GM06990 (cell line): ENCODE measurements around the gene CNOT1.
A peak's percentile ranks its signal among the peaks of the same experiment; 100 is the strongest.

Experiments used
- DNase-seq: peaks from one replicate; pipeline ENCODE4 v3.0.0-alpha.2; 2011; ENCODE audit not compliant: insufficient read length; ENCODE audit errors: extremely low read depth
- H3K27me3 ChIP-seq: replicated peaks from 2 replicates; pipeline ENCODE4 v1.6.0; 2011; ENCODE audit warnings: low read length; ENCODE audit not compliant: control insufficient read depth, insufficient read depth
- H3K36me3 ChIP-seq: 2 replicates; pipeline ENCODE4 v1.5.1; 2011; ENCODE audit warnings: low read length; ENCODE audit not compliant: control insufficient read depth, insufficient read depth
- H3K4me3 ChIP-seq: replicated peaks from 2 replicates; pipeline ENCODE4 v1.5.1; 2011; ENCODE audit warnings: low read depth, mild to moderate bottlenecking, control low read depth, low read length
- TF ChIP-seq, protein P1 (sequence below): IDR thresholded peaks from 2 replicates; pipeline ENCODE4 v1.5.1; 2011; ENCODE audit warnings: low read length, control low read depth, mild to moderate bottlenecking, inconsistent platforms; ENCODE audit not compliant: insufficient read depth, poor library complexity, severe bottlenecking

The CNOT1 gene

DNA sequence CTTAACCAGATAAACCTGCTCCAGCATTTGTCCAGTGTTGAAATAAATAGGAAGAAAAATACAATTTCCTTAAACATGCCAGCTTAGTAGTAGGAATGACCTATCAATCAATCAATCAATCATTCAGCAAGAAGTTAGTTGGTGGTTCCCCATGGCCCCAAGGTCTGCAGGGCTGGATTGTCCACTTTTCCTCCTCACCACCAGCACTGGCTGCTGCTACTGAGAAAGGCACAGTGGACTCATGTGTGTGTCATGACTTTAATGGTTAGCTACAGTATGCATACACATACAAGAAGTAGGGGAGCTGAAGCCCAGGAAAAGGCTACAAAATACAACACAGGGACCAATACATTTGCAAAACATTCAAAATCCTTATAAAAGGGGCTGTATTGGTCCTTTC lies 109.9 kb downstream of the CNOT1 start:
- DNase-seq = no peak
- Histone ChIP-seq H3K27me3 (no peaks in the 10 kb centered on the region), H3K4me3 (no peak overlapping the region), H3K36me3 (peaks cover 11% of the 10 kb centered on the region)
- TF ChIP-seq, protein P1, sequence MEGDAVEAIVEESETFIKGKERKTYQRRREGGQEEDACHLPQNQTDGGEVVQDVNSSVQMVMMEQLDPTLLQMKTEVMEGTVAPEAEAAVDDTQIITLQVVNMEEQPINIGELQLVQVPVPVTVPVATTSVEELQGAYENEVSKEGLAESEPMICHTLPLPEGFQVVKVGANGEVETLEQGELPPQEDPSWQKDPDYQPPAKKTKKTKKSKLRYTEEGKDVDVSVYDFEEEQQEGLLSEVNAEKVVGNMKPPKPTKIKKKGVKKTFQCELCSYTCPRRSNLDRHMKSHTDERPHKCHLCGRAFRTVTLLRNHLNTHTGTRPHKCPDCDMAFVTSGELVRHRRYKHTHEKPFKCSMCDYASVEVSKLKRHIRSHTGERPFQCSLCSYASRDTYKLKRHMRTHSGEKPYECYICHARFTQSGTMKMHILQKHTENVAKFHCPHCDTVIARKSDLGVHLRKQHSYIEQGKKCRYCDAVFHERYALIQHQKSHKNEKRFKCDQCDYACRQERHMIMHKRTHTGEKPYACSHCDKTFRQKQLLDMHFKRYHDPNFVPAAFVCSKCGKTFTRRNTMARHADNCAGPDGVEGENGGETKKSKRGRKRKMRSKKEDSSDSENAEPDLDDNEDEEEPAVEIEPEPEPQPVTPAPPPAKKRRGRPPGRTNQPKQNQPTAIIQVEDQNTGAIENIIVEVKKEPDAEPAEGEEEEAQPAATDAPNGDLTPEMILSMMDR = no peak

DNA sequence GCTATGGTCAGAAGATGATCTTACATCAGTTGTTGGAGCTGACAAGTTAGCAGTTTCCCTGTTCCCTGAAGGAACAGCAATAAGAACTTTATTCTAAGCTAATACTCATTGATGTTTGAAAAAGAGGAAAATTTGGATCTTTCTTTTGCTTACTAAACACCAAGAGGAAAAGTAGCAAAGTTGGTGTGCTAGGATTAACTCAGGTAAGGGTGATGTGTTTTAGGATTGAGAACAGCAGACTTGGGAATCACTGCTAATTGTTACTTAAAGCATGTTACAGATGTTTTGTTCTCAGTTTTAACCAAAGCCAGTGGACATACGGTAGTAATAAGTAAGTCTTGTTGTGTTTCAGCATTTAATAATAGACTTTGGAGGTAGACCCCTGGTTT lies 110.7 kb downstream of the CNOT1 start:
- peaks cover 11% of the 10 kb centered on the region for H3K36me3 ChIP-seq
- DNase-seq = no peak
- peak overlapping the region; percentile 5; the same call in 1 of the 2 replicates for H3K4me3 ChIP-seq
- TF ChIP-seq, protein P1 = no peak
- H3K27me3 ChIP-seq = no peaks in the 10 kb centered on the region

DNA sequence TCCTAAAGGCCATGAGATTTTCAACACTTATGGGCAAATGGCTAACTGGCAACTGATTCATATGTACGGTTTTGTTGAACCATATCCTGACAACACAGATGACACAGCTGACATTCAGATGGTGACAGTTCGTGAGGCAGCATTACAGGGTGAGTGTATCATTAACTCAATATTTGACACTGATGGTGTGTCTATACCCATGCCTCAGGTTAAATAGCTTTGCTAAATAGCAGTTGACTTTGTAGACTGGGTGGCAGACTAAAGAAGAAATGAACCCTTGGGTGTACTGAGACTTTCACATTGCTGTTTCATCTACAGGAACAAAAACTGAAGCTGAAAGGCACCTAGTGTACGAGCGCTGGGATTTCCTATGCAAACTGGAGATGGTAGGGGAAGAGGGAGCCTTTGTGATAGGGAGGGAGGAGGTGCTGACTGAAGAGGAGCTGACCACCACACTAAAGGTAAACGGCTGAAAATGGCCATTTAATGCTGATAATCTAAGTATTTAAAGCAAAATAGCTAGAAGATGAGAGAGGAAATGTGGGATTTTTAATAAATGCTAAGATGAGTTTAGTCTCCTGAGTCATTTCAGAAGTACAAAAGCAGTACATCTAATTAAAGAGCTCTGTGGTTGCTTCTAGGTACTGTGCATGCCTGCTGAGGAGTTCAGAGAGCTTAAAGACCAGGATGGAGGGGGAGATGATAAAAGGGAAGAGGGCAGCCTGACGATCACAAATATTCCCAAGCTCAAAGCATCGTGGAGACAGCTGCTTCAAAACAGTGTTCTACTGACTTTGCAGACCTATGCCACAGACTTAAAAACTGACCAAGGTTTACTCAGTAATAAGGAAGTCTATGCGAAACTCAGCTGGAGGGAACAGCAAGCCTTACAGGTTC lies 111.3 kb downstream of the CNOT1 start:
- Histone ChIP-seq H3K36me3 (peaks cover 11% of the 10 kb centered on the region), H3K4me3 (peak overlapping the region; percentile 6)

DNA sequence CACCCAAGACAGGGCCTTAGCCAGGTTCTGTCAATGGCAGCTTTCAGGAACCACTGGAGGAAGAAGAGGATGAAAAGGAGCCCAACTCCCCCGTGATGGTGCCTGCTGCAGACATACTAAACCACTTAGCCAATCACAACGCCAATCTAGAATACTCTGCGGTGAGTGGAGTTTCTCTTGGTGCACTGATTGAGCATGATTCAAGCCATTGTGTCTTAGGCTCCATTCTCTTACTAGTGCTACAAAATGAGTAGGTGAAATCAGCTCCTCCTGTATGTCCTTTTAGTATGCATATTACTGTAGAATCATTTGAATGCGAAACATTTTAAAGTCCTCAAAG lies 112.9 kb downstream of the CNOT1 start:
- H3K27me3 ChIP-seq = no peaks in the 10 kb centered on the region
- TF ChIP-seq, protein P1 = no peak
- no peak for DNase-seq
- peaks cover 9% of the 10 kb centered on the region for H3K36me3 ChIP-seq
- H3K4me3 ChIP-seq = no peak overlapping the region

More for the DNA sequence above, 111.3 kb downstream of the CNOT1 start:
- no peak for DNase-seq
- TF ChIP-seq, protein P1 = no peak
- H3K27me3 ChIP-seq = no peaks in the 10 kb centered on the region

DNA sequence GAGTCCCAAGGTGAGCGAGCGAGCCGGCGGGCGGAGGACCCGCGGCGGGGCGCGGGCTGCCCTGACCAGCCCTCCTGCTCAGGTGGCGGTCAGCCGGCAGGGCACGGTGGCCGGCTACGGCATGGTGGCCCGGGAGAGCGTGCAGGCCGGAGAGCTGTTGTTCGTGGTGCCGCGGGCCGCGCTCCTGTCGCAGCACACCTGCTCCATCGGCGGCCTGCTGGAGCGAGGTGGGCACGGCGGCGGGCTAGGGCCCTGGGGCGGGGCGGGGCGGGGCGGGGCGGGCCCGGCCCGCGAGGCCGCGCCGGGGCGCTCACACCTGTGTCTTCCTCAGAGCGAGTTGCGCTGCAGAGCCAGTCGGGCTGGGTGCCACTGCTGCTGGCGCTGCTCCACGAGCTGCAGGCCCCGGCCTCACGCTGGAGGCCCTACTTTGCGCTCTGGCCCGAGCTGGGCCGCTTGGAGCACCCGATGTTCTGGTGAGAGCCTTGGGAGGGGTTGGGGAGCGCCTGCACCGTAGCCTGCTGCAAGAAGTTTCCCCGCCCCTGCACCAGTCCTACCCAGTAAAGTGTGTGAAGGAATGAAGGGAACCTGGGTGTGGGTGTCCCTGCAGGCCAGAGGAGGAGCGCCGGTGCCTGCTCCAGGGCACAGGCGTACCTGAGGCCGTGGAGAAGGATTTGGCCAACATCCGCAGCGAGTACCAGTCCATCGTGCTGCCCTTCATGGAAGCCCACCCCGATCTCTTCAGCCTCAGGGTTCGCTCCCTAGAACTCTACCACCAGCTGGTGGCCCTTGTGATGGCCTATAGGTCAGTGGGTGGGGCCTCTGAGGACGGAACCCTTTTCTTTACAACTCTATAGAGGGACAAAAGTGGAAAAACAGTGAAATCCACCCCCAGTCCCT lies 113.5 kb downstream of the CNOT1 start:
- no peaks in the 10 kb centered on the region for H3K27me3 ChIP-seq
- H3K4me3 ChIP-seq = peak overlapping the region; percentile 75
- peaks cover 9% of the 10 kb centered on the region for H3K36me3 ChIP-seq
- TF ChIP-seq, protein P1 = no peak
- DNase-seq = peak; percentile 70
